ENCODE measurements around the gene METAP1D.

DNA sequence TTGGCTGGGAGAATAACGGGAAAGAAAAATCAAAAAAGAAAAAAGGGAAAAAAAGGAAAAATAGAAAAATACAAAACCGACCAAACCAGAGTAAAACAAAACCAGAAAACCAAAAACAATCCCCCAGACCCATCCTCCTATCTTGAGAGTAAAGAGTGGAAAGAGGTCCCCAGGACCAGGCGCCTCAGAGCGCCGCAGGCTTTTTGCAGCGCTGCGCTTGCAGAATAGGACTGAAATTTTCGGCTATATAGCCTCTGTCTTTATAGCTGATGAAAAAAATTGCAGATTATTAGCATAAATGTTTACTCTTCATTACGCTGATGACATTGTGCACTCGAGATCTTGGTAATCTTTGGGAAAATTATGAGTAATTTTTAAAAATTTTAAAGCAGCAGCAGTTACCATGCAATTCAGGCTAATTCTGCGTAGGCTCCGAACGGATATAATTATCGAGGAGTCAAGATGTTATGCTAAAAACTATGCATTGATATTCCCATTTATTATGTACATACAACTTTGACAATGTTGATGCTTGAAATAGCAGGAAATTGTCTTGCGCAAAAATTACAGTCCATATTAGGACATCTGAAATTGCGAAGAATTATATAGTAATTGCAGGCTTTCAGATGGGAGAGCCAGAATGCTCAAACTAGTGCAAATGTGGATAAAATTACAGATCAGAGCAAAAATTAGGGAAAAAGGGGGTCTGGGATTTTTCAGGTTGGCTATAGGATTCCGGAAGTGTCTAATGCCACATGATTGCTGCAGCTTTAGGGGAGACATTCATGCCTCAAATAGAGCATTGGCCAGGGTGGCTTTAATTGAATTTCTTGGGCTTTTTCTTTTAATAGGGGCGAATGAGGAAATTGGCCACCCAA lies 93.9 kb downstream of the METAP1D start:
- TF ChIP-seq, protein P1, sequence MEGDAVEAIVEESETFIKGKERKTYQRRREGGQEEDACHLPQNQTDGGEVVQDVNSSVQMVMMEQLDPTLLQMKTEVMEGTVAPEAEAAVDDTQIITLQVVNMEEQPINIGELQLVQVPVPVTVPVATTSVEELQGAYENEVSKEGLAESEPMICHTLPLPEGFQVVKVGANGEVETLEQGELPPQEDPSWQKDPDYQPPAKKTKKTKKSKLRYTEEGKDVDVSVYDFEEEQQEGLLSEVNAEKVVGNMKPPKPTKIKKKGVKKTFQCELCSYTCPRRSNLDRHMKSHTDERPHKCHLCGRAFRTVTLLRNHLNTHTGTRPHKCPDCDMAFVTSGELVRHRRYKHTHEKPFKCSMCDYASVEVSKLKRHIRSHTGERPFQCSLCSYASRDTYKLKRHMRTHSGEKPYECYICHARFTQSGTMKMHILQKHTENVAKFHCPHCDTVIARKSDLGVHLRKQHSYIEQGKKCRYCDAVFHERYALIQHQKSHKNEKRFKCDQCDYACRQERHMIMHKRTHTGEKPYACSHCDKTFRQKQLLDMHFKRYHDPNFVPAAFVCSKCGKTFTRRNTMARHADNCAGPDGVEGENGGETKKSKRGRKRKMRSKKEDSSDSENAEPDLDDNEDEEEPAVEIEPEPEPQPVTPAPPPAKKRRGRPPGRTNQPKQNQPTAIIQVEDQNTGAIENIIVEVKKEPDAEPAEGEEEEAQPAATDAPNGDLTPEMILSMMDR (conservative IDR thresholded peaks at IDR 0.05; ENCODE audit: low read depth, low read length): no peak
- TF ChIP-seq EZH2 (IDR thresholded peaks at IDR 0.05; ENCODE audit: borderline replicate concordance, low read depth, low read length, poor library complexity, severe bottlenecking): no peak
